ENCODE measurements around the gene SESN3.
"Not testable (repeated sequence)": the region's sequence is repeated elsewhere in the genome, so short reads cannot be mapped to it uniquely, and the experiment has no call there.

Gene SESN3, protein sequence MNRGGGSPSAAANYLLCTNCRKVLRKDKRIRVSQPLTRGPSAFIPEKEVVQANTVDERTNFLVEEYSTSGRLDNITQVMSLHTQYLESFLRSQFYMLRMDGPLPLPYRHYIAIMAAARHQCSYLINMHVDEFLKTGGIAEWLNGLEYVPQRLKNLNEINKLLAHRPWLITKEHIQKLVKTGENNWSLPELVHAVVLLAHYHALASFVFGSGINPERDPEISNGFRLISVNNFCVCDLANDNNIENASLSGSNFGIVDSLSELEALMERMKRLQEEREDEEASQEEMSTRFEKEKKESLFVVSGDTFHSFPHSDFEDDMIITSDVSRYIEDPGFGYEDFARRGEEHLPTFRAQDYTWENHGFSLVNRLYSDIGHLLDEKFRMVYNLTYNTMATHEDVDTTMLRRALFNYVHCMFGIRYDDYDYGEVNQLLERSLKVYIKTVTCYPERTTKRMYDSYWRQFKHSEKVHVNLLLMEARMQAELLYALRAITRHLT

DNA sequence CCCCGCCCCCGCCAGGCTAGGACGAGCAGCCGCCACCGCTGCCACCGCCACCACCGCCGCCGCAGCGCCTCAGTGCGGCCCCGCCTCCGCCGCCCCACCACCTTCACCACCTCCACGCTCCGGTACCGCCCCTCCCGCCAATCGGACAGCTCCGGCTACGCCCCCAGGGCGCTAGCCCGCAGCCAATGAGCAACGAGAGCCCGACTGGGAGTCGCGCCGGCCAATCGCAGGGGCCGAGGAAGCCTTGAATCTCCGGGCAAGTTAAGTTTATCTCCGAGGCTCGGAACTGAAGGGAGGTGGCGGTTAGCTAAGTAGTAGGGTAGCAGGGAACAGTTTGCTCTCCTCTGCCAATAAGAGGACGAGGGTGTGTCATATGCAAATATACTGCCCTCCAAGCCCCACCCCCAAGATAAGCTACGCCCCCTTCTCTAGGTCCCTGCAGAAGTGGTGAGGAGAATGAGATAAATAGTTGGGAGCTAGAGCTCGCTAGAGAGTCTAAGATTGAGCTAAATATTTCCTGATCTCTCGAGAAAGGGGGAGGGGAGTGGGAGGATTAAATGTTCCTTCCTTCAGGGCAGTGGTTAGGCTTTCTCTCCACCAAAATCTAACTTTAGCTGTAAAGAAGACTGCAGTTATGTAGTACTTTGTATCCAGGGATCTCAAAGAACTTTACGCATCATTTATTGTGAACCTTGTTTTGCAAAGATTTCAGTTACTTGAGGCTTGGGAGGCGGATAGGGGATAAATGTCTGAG, at the start of gene SESN3:
TSS of gene SESN3 (minus strand) at position 76 of the 754 bp plus-strand sequence. CDS start 342 bp downstream, outside the sequence.
- peak; percentile 100 for DNase-seq

GRCh38 chr11:95279921-95280868, 49.2 kb upstream of the SESN3 start:
- DNase-seq = no peak

- no peak for DNase-seq
Observed at GRCh38 chr11:95277868-95278267, 46.9 kb upstream of the SESN3 start.

GRCh38 chr11:95276139-95276538, 45.1 kb upstream of the SESN3 start:
- no peak for DNase-seq

DNA sequence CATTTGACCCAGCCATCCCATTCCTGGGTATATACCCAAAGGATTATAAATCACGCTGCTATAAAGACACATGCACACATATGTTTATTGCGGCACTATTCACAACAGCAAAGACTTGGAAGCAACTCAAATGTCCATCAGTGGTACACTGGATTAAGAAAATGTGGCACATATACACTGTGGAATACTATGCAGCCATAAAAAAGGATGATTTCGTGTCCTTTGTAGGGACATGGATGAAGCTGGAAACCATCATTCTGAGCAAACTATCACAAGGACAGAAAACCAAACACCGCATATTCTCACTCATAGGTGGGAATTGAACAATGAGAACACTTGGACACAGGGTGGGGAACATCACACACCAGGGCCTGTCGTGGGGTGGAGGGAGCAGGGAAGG, 42.6 kb upstream of the SESN3 start:
- not testable (repeated sequence) for DNase-seq

DNA sequence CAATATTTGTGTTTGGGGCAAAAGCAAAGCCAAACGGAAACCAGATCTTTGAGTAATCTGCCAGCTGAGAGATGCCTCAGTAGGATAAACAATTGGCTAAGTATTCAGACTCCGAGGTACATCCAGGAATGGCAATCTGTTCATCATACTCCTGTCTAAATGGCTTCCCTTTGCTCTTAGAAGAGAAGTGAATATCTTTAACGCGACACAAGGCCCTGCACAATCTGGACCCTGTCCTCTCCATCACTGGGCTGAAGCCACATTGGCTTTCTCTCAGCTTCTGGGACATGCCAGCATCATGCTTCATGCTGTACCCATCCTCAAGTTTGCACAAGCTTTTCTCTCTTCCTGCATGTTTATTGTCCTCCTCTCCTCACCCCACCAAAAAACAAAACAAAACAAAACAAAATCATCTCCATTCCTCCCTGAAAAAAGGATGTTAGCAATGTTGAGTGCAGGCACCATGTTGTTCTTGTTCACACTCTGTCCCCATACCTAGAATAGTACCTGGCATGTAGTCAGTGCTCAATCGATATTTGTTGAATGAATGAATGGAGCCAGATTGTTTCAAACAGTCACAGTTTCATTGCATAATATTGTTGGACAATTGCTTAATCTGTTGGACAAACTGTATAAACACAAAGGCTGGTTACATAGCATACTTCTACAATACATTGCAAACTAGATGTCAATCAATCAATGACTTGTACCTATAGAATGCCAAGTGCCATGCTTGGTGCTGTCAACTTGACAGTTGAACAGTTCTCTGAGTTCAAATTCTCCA, 38.2 kb upstream of the SESN3 start:
- no peak for DNase-seq

DNA sequence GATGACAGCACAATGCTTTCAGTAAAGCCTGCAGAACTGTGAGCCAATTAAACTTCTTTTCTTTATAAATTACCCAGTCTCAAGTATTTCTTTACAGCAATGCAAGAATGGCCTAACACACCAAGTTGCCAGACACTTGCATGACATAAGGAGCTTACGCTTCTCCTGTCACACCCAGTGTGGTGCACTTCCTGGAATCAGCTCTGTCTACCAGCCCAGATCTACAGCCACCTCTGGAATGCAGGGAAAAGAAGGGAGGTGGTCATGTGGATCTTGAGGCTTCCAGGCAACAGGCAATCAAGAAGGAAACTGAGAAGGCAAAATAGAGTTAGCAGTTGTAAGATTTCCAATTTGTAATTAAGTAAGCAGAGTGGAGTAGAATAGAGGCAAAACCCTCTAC, 37.4 kb upstream of the SESN3 start:
- no peak for DNase-seq

- DNase-seq = no peak
Observed at GRCh38 chr11:95267601-95268213, 36.7 kb upstream of the SESN3 start.

DNA sequence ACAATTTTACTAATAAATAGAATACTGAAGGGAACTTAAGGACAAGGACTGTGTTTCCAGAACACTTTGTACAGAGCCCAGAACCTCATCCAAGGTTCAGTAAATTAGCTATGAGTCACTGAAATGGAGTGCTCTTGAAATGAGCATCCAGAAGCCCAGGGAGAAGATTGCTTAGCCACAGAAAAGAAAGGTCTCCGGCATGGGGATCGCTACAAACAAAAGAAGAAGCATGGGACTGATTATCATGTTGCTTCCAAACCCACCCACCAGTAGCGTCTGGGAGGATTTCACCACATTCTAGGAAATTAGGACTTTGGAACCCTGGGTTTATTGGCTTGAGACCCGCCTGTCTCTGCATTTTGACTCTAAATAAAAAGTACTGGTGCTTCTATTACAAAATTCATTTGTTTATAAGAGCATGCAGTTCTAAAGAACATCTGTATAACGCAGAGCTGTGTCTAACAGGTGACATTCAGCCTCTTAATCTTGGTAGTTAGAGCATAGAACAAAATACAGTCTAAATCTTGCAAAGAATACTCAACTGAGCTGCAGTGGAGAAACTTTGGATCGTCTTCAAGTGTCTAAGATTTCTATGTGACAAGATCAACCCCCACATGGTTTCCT, 35.9 kb upstream of the SESN3 start:
- no peak for DNase-seq

DNA sequence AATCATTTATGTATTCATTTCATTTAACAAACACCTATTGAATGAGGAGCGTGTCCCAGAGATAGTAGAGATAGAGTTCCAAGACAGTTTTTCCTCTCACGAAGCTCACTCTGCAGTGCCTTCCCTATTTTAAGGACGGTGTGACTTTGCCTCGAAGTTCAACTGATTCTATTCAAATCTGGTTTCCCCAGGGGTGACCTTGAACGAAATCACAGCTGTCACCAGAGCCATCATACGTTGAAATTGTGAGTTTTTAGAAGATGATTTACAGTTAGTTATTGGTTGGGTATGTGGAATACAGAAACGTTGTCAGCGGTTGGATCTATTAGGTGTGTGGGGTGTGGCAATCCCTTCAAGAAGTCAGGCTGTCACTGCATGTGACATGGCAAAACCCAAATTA, 33.9 kb upstream of the SESN3 start:
- no peak for DNase-seq

- no peak for DNase-seq
Observed at GRCh38 chr11:95262994-95263765, 32.2 kb upstream of the SESN3 start.

DNA sequence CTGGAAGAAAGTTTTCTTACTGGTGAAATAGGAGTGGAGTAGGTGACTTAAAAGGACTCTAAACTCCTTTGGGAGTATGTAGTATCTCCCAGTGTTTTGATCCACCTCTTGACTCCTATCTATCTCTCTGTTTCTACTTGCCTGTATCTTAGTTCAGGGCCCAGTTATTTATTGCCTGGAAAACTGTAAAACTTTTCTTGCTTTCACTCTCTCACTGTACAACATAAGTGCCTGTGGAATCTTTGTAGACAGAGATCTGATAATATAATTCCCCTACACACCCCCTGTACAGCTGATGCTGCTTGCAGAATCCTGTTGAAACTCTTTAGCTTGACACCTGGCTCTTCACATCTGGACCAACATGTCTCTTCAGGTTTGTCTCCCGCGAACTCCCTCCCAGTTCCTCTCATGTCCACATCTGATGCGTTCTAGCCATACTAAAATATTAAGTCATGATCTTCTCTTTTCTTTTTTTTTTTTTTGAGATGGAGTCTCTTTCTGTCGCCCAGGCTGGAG, 26.5 kb upstream of the SESN3 start:
- DNase-seq = no peak

DNA sequence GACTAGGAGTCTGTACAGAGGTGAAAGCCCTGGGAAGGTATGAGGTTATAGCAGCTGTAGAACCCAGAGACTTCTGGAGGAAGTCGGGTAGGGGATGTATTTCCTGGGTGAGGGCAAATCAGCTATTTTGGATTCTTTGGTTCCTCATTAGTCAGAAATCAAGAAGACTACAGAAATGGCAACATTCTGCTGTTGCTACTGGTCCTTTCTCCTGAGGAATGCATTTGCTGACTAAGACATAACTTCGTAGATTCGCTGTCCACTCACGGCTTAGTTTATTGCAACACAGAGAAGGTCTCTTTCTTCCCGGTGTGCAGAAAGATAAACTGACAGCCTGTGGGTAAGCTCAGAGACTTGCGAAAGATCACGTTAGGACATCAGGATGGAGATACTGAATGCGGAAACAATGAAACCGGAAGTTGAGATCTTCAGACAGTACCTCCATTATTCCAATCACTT, 25.3 kb upstream of the SESN3 start:
- no peak for DNase-seq

DNA sequence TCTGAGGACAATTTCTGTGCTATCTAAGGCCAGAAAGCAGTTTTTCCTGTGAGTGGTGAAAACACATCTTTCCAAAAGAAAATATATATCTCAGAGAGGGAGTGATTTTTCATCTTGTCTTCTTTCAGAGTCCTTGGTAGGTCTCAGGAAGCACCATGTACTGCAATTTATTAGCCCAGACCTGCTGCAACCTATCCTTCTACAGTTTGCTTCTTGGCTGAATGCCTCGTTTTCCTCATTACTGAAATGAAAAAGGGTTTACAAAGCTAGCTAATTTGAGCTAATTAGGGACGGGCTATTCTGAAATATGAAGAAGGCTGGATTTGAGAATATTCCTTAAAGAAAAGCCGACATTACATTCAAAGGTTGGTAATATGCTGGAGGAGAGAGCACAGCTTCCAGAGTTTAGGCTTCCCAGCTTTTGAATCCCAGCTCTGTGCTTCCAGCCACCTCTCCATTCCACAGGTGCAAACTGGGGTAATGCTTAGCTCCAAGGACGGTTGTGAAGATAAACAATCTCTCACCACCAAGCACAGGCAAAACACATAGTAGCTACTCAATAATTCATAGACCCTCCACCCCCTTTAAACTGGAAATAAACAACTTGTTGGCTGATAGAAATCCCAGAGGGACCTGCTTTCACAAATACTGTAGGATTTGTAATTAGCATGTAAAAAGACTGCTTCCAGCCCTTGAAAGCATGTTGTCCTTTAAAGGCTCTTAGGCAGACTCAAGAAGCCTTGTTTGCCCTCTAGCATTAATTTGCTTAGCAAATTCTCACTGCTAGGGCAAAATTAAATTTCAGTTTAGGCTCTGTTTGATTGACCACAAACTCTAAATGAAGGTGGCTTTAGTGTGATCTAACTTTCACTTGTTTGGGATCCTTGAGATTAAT, 24.5 kb upstream of the SESN3 start:
- no peak for DNase-seq

DNA sequence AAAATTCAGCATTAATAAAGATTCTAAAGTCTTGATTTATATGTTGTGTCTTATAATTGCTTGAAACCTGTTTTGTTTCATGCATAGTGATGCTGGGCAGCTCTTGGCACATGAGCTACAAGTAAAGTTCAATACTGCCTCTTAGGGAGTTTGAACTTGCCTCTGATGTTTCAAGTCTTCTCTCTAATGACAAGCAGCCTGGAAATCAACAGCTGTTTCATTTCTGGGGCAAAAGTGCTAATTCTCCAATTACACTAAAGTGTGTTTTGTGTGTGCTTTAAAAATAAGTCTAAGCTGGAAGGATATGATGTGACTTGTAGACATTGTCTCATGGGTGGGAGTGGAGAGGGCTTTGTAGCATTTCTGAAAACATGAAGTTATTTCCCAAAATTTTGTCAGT, 23.7 kb upstream of the SESN3 start:
- DNase-seq = no peak

DNA sequence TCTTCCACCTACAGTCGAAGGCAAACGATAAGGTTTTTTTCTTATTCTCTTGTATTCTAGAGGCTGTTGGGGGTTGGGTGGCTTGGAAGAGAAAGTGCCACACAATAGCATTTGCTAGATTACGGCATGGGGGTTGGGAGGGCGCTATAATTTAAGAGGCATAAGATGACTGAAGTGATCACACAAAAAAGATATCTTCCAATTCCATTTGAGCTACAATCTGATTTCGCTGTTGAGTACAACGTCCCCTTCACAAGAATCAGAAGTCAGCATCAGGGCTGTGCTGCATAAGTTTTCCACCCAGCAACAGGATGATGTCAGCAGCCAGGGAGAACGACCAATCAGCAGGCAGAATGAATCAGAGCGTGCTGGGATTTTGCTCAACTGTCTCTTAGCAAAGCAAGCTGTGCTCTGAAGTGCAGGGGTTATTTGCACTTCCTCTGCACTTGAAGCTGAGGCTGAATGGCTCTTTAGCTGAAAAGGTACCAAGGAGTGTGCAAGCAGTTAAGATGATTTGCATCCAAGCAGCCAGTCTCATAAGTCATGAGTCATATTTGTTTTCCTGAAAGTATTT, 23.2 kb upstream of the SESN3 start:
- DNase-seq = peak; percentile 95

DNA sequence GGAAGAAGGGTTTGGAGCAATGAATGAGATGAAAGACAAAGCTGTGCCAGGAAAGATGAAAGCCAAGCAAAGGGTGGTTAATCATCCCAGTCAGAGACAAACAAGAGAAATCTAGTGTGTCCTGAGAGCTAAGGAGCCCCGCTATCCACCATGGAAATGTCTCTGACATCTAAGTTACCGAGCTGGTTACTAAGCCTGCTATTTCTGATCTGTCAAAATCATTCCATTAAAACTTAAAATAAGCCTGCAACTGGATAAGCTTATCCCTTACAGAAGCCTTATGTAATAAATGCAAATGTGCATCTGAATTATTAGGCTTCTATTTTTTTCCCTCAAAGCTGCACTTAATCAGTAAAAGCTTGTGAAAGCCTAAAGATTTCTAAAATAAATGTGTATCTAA, 22.1 kb upstream of the SESN3 start:
- no peak for DNase-seq

DNA sequence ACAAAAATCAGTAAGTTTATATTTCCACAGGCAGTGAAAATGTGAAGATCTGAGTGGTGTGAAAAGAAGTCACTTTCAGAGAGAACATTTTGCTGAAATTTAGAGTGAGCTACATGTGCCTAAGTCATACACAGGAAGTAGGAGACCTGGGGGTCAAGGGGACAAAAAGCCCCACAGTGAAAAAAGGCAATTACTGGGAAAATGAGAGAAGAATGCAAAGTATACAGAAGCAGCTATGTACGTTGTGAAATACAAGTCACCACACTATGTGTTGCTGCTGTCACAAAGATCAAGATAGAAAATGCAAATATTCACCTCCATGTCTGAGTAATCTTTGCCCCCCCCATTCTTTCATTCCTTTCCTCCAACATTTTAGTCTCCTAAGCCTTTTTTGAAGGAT, 21.6 kb upstream of the SESN3 start:
- no peak for DNase-seq

- not testable (repeated sequence) for DNase-seq
Observed at GRCh38 chr11:95251896-95252295, 20.9 kb upstream of the SESN3 start.

All from NCI-H345 (cell line).